Caki2 (cell line): Measurements from ENCODE around the gene PRR9. TPM values are rescaled to one million over a fixed set of nuclear protein-coding genes. Genes with fewer than 3 reads are reported as not detected.
A peak's percentile ranks its signal among the peaks of the same experiment; 100 is the strongest.
"Not testable (repeated sequence)": the region's sequence is repeated elsewhere in the genome, so short reads cannot be mapped to it uniquely, and the experiment has no call there.

Experiments
- DNase-seq: peaks from one replicate; pipeline ENCODE4 v3.0.0-alpha.2; 2015; ENCODE audit warnings: low read depth
- in situ Hi-C: cut with HindIII; loops from 2 replicates; pipeline ENCODE4 v1.10.0; 2016; ENCODE audit warnings: low sequenced_read_pairs, low pct_unique_long_range_greater_than_20kb, mixed read lengths
- total RNA-seq: library from RNA; depleted of rRNA; stranded (reverse); fragments of >200 nt; shearing (Covaris generic); gene quantifications from 2 replicates; pipeline ENCODE4 v1.2.3, GENCODE V29; 2014; ENCODE audit warnings: low replicate concordance

PRR9 gene
- total RNA-seq, 1 experiment from 2014 or later = not detected

GRCh38 chr1:153223040-153223891 lies 5.9 kb downstream of the PRR9 start:
- peak; percentile 55 for DNase-seq
- in situ Hi-C loops = not testable (repeated sequence)

DNA sequence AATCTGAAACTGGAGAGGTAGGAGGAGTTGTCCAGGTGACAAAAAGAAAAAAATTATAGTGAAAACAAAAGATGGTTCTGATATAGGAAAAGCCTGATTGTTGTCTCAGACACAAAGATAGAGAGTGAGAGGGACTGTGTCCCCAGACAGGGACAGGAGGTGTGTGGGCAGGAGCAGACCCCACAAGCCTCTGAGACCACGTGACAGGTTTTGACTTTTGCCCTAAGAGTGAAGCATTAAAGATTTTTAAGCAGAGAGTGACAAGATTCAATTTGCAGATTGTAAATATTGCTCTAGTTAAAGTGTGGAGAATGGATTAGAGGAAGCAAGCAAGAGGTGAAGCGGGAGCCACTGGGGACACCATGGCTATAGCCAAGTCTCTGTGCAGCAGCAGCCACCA lies 10.4 kb downstream of the PRR9 start:
- no peak for DNase-seq
- in situ Hi-C loops = no loop called here

DNA sequence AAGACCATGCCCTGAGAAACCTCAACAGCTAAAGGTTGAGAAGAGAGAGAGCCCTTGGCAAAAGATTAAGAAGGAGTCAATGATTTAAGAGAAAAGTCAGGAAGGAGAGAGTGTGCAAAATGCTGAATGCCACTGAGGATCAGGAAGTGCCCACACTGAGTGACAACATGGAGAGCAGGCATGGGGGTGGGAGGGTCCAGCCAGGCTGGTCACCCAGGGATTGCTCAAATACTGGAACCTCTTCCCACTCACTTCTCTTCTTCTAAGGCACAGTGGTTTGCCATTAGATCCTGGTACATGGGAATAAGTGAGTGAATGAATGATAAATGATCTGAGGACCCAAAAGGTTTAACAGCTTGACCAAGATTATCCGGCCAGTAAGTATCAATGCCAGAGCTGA lies 11.1 kb downstream of the PRR9 start:
- in situ Hi-C loops = no loop called here
- no peak for DNase-seq

DNA sequence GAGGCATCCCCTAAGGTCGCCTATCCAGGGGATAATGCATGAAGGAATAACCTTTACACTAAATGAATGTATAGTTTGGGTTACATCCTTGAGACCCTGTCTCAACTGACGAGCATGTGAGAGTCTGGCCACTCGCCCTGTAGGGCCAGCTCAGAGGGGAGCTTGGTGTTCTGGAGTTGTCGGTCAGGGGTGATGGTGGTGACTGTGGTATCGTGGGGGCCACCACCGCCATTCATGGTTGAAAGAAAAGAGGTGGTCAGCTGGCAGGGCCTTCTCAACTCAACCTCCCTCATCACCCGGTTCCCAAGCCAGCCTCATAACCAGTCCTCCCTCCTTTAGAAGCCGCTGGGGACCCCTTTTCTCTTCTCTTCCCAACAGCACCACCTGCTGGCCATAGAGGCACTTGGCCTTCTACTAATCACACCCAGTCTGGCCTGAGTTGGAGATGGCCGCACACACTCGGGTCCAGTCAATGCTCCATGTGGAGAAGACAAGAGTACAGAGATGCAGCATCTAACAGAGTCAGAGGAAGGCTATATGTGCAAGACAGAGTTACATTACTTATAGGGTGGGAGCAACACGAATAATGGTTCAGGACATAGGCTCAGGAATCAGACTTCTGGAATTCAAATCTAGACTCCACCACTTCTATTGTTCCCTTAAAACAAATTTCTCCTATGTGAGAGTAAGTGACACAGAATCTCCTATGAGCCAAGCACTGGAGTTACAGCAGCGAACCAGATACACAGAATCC lies 11.9 kb downstream of the PRR9 start:
- in situ Hi-C loops, DNase-seq: not testable (repeated sequence)

DNA sequence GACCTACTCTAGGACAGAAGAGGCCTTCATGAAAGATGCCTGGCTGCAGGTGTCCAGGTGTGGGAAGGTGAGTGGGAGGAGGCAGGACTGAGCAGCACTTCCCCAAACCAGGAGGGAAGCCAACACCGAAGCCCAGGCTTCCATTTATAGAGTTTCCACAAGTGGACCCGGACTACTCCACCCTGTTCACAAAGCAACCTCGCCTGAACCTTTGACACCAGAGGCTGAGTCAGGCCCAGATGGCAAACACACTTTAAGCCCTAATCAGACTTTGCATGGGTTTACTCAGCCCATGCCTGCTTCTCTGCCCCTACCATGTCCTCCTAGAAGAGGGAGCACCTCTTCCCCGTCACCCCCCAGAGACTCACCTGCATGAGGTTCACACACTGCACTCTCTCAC lies 14.0 kb downstream of the PRR9 start:
- in situ Hi-C loops = no loop called here
- DNase-seq = no peak

DNA sequence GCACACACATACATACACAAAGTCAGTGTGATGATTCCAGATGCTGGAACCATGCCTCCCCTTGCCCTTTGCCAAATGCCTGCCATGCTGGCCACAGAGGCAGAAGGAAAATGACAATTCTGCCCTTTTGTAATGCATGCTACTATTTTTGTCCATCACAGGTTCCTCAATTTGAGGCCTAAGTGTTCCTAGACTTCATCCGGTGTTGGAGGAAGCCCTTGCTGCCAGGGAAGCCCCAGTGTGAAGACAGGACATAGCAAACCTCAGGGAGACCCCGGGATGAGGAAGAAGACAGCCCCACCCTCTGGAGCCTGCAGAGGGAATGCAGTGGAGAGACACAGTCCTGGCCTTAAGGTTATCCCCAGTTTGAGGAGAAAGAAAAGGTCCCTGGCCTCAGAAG lies 14.4 kb downstream of the PRR9 start:
- in situ Hi-C loops = no loop called here
- no peak for DNase-seq

DNA sequence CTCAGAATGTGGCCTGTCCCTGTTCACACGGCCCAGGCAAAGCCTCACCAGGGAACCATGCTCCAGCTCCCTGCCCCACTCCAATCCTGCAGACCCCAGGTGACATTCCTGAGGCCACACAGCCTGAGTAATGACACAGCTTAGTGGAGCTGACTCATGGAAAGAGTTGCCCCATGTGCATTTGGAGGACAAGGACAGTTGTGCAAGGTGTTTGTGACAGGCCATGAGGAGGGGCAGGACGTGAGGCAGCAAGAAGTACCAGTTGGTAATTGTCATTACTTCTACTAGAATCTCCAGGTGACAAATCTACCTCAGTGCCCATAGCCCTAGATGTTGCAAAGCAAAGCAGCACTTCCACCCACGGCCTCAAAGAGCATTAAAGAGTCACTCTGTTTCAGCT lies 15.2 kb downstream of the PRR9 start:
- in situ Hi-C loops = no loop called here
- DNase-seq = no peak

- no peak for DNase-seq
- in situ Hi-C loops = no loop called here
These were observed 16.1 kb downstream of the PRR9 start for GRCh38 chr1:153233448-153233847.

- in situ Hi-C loops = no loop called here
- DNase-seq = no peak
These were observed 21.1 kb downstream of the PRR9 start for GRCh38 chr1:153238527-153238926.

GRCh38 chr1:153242160-153242559 lies 24.8 kb downstream of the PRR9 start:
- DNase-seq = no peak
- in situ Hi-C loops = no loop called here

DNA sequence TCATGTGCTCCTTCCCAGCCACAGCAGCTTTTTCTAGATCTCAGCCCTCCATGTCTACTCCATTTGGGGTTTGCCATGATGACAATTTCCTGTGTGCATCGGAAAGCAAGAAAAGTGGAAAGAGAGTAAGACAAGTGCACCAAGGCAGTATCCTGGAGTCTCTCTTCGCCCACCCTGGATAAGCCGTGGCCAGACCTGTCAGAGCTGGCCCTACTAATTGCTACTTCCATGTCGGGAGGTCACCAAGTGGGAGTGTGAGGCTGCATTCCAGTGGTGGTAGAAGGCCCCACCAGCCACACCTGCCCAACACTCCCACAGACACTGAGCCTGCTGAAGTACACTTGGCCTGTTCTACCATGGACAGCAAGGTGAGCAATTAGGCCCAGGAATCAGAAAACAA lies 28.1 kb downstream of the PRR9 start:
- DNase-seq = no peak
- in situ Hi-C loops = no loop called here

DNA sequence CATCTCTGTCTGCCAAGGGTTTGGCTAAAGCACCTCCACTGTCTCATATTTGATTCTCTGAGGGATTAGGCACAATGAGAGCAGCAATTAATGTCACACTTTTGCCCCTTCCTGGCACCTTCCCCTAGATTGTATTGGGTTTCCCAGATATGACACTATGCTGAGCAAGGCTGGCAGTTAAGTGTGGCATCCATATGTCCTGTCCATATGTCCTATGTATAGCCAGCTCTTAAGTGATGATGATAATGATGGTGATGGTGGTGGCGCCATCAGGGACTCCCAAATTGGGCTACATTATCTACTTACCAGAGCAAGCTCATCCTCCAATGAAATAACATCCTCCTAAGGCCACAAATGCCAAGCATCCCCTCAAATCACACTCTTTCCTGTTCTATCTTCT lies 28.6 kb downstream of the PRR9 start:
- in situ Hi-C loops = no loop called here
- no peak for DNase-seq

- no peak for DNase-seq
- in situ Hi-C loops = no loop called here
These were observed 29.4 kb downstream of the PRR9 start for GRCh38 chr1:153246825-153247224.

GRCh38 chr1:153248176-153248879 lies 30.9 kb downstream of the PRR9 start:
- in situ Hi-C loops = no loop called here
- DNase-seq = no peak

- DNase-seq = no peak
- in situ Hi-C loops = no loop called here
These were observed 32.8 kb downstream of the PRR9 start for GRCh38 chr1:153250166-153250565.

DNA sequence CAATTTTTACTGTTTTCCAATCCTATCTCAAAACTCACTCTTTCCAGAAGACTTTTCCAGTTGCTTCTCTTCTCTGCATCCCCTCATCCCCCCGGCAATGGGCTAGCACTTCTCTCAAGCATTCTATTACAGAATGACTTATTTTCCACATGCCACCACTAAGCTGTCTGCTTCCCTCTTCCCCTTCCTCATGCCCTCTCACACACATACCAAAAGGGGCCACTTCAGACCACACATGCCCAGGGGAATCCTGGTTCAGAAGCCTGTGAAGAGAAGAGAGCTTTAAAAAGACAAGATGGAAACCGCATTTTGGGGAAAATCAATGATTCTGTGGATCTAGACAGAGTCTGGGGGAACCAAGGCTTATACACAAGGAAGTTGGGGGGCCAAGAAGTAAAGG lies 33.7 kb downstream of the PRR9 start:
- DNase-seq = no peak
- in situ Hi-C loops = no loop called here

DNA sequence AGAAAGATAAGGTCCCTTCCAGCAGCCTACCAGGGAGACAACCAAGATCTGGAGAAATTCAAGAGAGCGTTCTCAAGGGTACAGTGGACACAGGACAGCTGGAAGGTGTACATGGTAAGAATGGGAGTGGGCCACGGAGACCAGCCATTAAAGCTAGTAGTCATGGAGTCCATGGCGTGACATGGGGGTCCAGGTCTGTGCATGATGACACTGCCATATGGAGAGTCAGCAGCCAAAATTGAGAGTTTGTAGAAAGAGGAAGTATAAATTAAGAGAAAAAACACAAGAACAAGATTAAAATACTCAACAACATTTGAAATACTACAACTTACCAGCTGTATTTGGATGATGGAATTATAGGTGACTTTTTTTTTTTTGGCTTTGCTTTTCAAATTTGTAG lies 34.2 kb downstream of the PRR9 start:
- in situ Hi-C loops = no loop called here

GRCh38 chr1:153251988-153252387 lies 34.6 kb downstream of the PRR9 start:
- in situ Hi-C loops = no loop called here
- no peak for DNase-seq

More for the DNA sequence above, 34.2 kb downstream of the PRR9 start:
- no peak for DNase-seq

DNA sequence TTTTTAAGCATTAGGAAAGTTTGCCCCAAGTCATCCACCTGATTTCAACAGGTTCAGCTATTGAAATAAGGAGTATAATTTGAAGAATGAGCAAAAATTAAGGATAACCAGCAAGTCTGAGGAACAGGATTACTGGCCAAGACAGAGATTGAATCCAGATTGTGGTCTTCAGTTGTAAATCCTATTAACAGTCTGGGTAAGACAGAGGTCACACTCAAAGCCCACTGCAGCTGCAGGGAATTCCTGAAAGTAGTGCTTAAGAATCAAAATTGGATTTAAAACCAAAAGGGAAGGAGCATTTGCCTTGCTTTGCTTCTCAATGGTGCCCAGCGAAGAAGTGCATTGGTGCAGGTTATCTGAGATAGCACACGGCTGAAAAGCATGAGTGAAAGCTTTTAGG lies 35.7 kb downstream of the PRR9 start:
- in situ Hi-C loops = no loop called here
- DNase-seq = no peak
